ENCODE data around the gene FHIT.

DNA sequence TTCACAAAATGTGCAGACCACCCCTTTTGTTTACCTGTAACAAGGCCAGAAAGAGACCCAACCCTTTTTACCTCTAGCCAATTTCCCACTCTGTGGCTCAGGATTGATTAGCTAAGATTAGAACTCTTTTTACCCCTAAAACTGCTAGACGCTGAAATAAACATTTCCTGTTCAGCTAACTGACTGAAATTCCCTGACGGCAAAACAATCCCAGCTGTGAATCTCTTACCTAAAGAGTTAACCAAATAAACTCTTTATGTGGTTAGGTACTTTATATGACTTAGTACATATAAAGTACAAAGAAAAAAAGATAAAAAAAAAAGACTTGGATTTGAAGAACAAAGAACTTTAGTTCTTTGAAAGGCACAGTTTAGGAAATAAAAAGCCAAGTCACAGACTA is 988.7 kb downstream of the FHIT start:
- TF ChIP-seq, protein P1, sequence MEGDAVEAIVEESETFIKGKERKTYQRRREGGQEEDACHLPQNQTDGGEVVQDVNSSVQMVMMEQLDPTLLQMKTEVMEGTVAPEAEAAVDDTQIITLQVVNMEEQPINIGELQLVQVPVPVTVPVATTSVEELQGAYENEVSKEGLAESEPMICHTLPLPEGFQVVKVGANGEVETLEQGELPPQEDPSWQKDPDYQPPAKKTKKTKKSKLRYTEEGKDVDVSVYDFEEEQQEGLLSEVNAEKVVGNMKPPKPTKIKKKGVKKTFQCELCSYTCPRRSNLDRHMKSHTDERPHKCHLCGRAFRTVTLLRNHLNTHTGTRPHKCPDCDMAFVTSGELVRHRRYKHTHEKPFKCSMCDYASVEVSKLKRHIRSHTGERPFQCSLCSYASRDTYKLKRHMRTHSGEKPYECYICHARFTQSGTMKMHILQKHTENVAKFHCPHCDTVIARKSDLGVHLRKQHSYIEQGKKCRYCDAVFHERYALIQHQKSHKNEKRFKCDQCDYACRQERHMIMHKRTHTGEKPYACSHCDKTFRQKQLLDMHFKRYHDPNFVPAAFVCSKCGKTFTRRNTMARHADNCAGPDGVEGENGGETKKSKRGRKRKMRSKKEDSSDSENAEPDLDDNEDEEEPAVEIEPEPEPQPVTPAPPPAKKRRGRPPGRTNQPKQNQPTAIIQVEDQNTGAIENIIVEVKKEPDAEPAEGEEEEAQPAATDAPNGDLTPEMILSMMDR (conservative IDR thresholded peaks at IDR 0.05; ENCODE audit: low read depth, low read length) = no peak
- TF ChIP-seq EZH2 (IDR thresholded peaks at IDR 0.05; ENCODE audit: low read length, unreplicated experiment) = no peak
- TF ChIP-seq EZH2phosphoT487 (IDR thresholded peaks at IDR 0.05; ENCODE audit: borderline replicate concordance, low read length) = no peak

All from PC-3 (cell line).